ENCODE data around the gene GDF10.

- no peak for TF ChIP-seq SALL2 (CRISPR knock-in tag; IDR thresholded peaks at IDR 0.05)
- no peak for TF ChIP-seq ZNF691 (CRISPR knock-in tag; IDR thresholded peaks at IDR 0.05; ENCODE audit: borderline replicate concordance, low read depth)
- TF ChIP-seq CTCF (CRISPR knock-in tag; IDR thresholded peaks at IDR 0.05): peak; percentile 76
- TF ChIP-seq ZNF18 (CRISPR knock-in tag; IDR thresholded peaks at IDR 0.05; ENCODE audit: insufficient replicate concordance): no peak
- no peak for TF ChIP-seq PBX3 (CRISPR knock-in tag; IDR thresholded peaks at IDR 0.05; ENCODE audit: borderline replicate concordance)
- no peak for TF ChIP-seq MAX (IDR thresholded peaks at IDR 0.05)
These were observed 61.3 kb downstream of the GDF10 start for GRCh38 chr10:47361293-47361692.

Data from HepG2 (cell line).